ENCODE measurements around the gene NIPAL3. TPM values are rescaled to one million over a fixed set of nuclear protein-coding genes. Genes with fewer than 3 reads are reported as not detected.
"Not testable (repeated sequence)": the region's sequence is repeated elsewhere in the genome, so short reads cannot be mapped to it uniquely, and the experiment has no call there.

NIPAL3 gene
- total RNA-seq, 2 experiments from 2014 or later = 11.7 to 25.3 TPM

GRCh38 chr1:24441996-24442668 is 26.5 kb downstream of the NIPAL3 start:
- Histone ChIP-seq H4K20me1 (ENCODE audit: insufficient read depth, low read length) (no peaks in the 10 kb centered on the region), H3K4me3 (ENCODE audit: low read depth, low read length, poor library complexity, severe bottlenecking) (no peak overlapping the region), H3K36me3 (ENCODE audit: insufficient read depth, low read length) (peaks cover 10% of the 10 kb centered on the region), H3K4me1 (ENCODE audit: insufficient read depth, low read length, poor library complexity, severe bottlenecking) (no peaks in the 10 kb centered on the region), H3K4me2 (ENCODE audit: low read length) (no peak overlapping the region), H3K79me2 (ENCODE audit: insufficient read depth, low read depth, low read length) (no peaks in the 10 kb centered on the region), H3K9me3 (ENCODE audit: low read length) (no peaks in the 10 kb centered on the region), H3K9me2 (ENCODE audit: insufficient read depth, low read length) (no peaks in the 10 kb centered on the region), H2AFZ (ENCODE audit: low read length) (no peak overlapping the region), H3K27ac (ENCODE audit: low read depth, low read length, poor library complexity, severe bottlenecking) (no peak overlapping the region)
- ChIA-PET CTCF (ENCODE audit: unreplicated experiment) (no interaction called here), POLR2A (interaction anchor here (0.5 to 1.6 kb wide), 6 partner anchors 18 to 171 kb away, joined by 3 to 6 read pairs (median 4); no protein-coding TSS in a partner anchor)
- no peak for TF ChIP-seq CTCF (conservative IDR thresholded peaks at IDR 0.05; ENCODE audit: low read length)
- TF ChIP-seq EZH2phosphoT487 (IDR thresholded peaks at IDR 0.05; ENCODE audit: borderline replicate concordance, low read depth, low read length) = no peak
- BruUV-seq (replicated peaks) = no TSS peak
- no peak for DNase-seq (ENCODE audit: low spot score)
- intact Hi-C loops (cut with micrococcal nuclease; ENCODE audit: unreplicated experiment) = no loop called here

- H4K20me1 ChIP-seq (ENCODE audit: insufficient read depth, low read length) = no peaks in the 10 kb centered on the region
- POLR2A ChIA-PET = interaction anchor here (0.5 to 1.6 kb wide), 10 partner anchors 9 to 546 kb away, joined by 3 to 6 read pairs (median 4); no protein-coding TSS in a partner anchor
- H3K4me3 ChIP-seq (ENCODE audit: low read depth, low read length, poor library complexity, severe bottlenecking) = no peak overlapping the region
- no peaks in the 10 kb centered on the region for H3K4me1 ChIP-seq (ENCODE audit: insufficient read depth, low read length, poor library complexity, severe bottlenecking)
- no TSS peak for BruUV-seq (replicated peaks)
- intact Hi-C loops (cut with micrococcal nuclease; ENCODE audit: unreplicated experiment) = no loop called here
- H3K79me2 ChIP-seq (ENCODE audit: insufficient read depth, low read depth, low read length) = no peaks in the 10 kb centered on the region
- peaks cover 13% of the 10 kb centered on the region for H3K36me3 ChIP-seq (ENCODE audit: insufficient read depth, low read length)
- H3K27ac ChIP-seq (ENCODE audit: low read depth, low read length, poor library complexity, severe bottlenecking) = no peak overlapping the region
- H3K9me2 ChIP-seq (ENCODE audit: insufficient read depth, low read length) = no peaks in the 10 kb centered on the region
- no peak for TF ChIP-seq EZH2phosphoT487 (IDR thresholded peaks at IDR 0.05; ENCODE audit: borderline replicate concordance, low read depth, low read length)
- TF ChIP-seq CTCF (conservative IDR thresholded peaks at IDR 0.05; ENCODE audit: low read length) = no peak
- CTCF ChIA-PET (ENCODE audit: unreplicated experiment) = no interaction called here
- DNase-seq (ENCODE audit: low spot score) = no peak
- H3K4me2 ChIP-seq (ENCODE audit: low read length) = no peak overlapping the region
- no peak overlapping the region for H2AFZ ChIP-seq (ENCODE audit: low read length)
- no peaks in the 10 kb centered on the region for H3K9me3 ChIP-seq (ENCODE audit: low read length)
These were observed 27.2 kb downstream of the NIPAL3 start for GRCh38 chr1:24442764-24443163.

GRCh38 chr1:24443241-24443656 is 27.6 kb downstream of the NIPAL3 start:
- H3K79me2 ChIP-seq (ENCODE audit: insufficient read depth, low read depth, low read length) = no peaks in the 10 kb centered on the region
- no TSS peak for BruUV-seq (replicated peaks)
- CTCF ChIA-PET (ENCODE audit: unreplicated experiment) = no interaction called here

GRCh38 chr1:24446446-24446845 is 30.8 kb downstream of the NIPAL3 start:
- peaks cover 17% of the 10 kb centered on the region for H3K36me3 ChIP-seq (ENCODE audit: insufficient read depth, low read length)
- POLR2A ChIA-PET; H3K9me3 ChIP-seq (ENCODE audit: low read length); H3K9me2 ChIP-seq (ENCODE audit: insufficient read depth, low read length); H3K4me2 ChIP-seq (ENCODE audit: low read length); H3K27ac ChIP-seq (ENCODE audit: low read depth, low read length, poor library complexity, severe bottlenecking); H3K4me3 ChIP-seq (ENCODE audit: low read depth, low read length, poor library complexity, severe bottlenecking); H3K79me2 ChIP-seq (ENCODE audit: insufficient read depth, low read depth, low read length); DNase-seq (ENCODE audit: low spot score); BruUV-seq (replicated peaks); intact Hi-C loops (cut with micrococcal nuclease; ENCODE audit: unreplicated experiment); H3K4me1 ChIP-seq (ENCODE audit: insufficient read depth, low read length, poor library complexity, severe bottlenecking); CTCF ChIA-PET (ENCODE audit: unreplicated experiment); H2AFZ ChIP-seq (ENCODE audit: low read length); H4K20me1 ChIP-seq (ENCODE audit: insufficient read depth, low read length): not testable (repeated sequence)

More at GRCh38 chr1:24443241-24443656, 27.6 kb downstream of the NIPAL3 start:
- intact Hi-C loops (cut with micrococcal nuclease; ENCODE audit: unreplicated experiment) = no loop called here
- Histone ChIP-seq H3K27ac (ENCODE audit: low read depth, low read length, poor library complexity, severe bottlenecking) (no peak overlapping the region), H4K20me1 (ENCODE audit: insufficient read depth, low read length) (no peaks in the 10 kb centered on the region), H3K4me3 (ENCODE audit: low read depth, low read length, poor library complexity, severe bottlenecking) (no peak overlapping the region), H3K9me2 (ENCODE audit: insufficient read depth, low read length) (no peaks in the 10 kb centered on the region), H3K36me3 (ENCODE audit: insufficient read depth, low read length) (peaks cover 13% of the 10 kb centered on the region), H2AFZ (ENCODE audit: low read length) (no peak overlapping the region), H3K4me1 (ENCODE audit: insufficient read depth, low read length, poor library complexity, severe bottlenecking) (no peaks in the 10 kb centered on the region), H3K9me3 (ENCODE audit: low read length) (no peaks in the 10 kb centered on the region), H3K4me2 (ENCODE audit: low read length) (no peak overlapping the region)
- no peak for DNase-seq (ENCODE audit: low spot score)
- POLR2A ChIA-PET = interaction anchor here (0.6 to 1.6 kb wide), 11 partner anchors 9 to 546 kb away, joined by 3 to 6 read pairs (median 3); no protein-coding TSS in a partner anchor
- TF ChIP-seq EZH2phosphoT487 (IDR thresholded peaks at IDR 0.05; ENCODE audit: borderline replicate concordance, low read depth, low read length) = no peak
- no peak for TF ChIP-seq CTCF (conservative IDR thresholded peaks at IDR 0.05; ENCODE audit: low read length)
